ENCODE measurements around the gene LEAP2.

- no peak for TF ChIP-seq CTCF (conservative IDR thresholded peaks at IDR 0.05; ENCODE audit: low read depth, low read length)
- no peak for TF ChIP-seq EZH2 (IDR thresholded peaks at IDR 0.05; ENCODE audit: low read length, unreplicated experiment)
Measured at GRCh38 chr5:132905938-132906337, 32.5 kb downstream of the LEAP2 start.
